Osteocyte (in vitro differentiated cells): ENCODE data around the gene SLC44A4. TPM values are rescaled to one million over a fixed set of nuclear protein-coding genes. Genes with fewer than 3 reads are reported as not detected.

Experiments used
- DNase-seq: peaks from one replicate; pipeline ENCODE4 v3.0.0; 2021; ENCODE audit warnings: mixed read lengths; ENCODE audit not compliant: unreplicated experiment; ENCODE audit errors: extremely low spot score
- H3K27ac Mint-ChIP-seq: one replicate; pipeline ENCODE4 v1.8.0; 2021; ENCODE audit warnings: mild to moderate bottlenecking, mixed read lengths; ENCODE audit not compliant: unreplicated experiment
- H3K27me3 Mint-ChIP-seq: one replicate; pipeline ENCODE4 v1.8.0; 2021; ENCODE audit warnings: mixed read lengths; ENCODE audit not compliant: unreplicated experiment
- H3K36me3 Mint-ChIP-seq: one replicate; pipeline ENCODE4 v1.8.0; 2021; ENCODE audit warnings: mixed read lengths; ENCODE audit not compliant: unreplicated experiment
- H3K4me1 Mint-ChIP-seq: one replicate; pipeline ENCODE4 v1.8.0; 2021; ENCODE audit warnings: mixed read lengths; ENCODE audit not compliant: unreplicated experiment
- H3K4me3 Mint-ChIP-seq: one replicate; pipeline ENCODE4 v1.8.0; 2021; ENCODE audit warnings: mild to moderate bottlenecking, moderate library complexity, mixed read lengths; ENCODE audit not compliant: unreplicated experiment
- H3K9me3 Mint-ChIP-seq: one replicate; pipeline ENCODE4 v1.8.0; 2021; ENCODE audit warnings: mixed read lengths; ENCODE audit not compliant: unreplicated experiment
- total RNA-seq: library from RNA; stranded (reverse); gene quantifications from 2 replicates; pipeline ENCODE4 v1.2.1, GENCODE V29; 2021
- TF ChIP-seq, protein P1 (sequence below): fragments of 200-600 bp; sonication (generic); IDR thresholded peaks from 2 replicates; pipeline ENCODE4 v1.5.0; 2021; ENCODE audit warnings: antibody characterized with exemption, mild to moderate bottlenecking, moderate library complexity

SLC44A4 gene
- total RNA-seq, 1 donor from 2014 or later, result not detected

DNA sequence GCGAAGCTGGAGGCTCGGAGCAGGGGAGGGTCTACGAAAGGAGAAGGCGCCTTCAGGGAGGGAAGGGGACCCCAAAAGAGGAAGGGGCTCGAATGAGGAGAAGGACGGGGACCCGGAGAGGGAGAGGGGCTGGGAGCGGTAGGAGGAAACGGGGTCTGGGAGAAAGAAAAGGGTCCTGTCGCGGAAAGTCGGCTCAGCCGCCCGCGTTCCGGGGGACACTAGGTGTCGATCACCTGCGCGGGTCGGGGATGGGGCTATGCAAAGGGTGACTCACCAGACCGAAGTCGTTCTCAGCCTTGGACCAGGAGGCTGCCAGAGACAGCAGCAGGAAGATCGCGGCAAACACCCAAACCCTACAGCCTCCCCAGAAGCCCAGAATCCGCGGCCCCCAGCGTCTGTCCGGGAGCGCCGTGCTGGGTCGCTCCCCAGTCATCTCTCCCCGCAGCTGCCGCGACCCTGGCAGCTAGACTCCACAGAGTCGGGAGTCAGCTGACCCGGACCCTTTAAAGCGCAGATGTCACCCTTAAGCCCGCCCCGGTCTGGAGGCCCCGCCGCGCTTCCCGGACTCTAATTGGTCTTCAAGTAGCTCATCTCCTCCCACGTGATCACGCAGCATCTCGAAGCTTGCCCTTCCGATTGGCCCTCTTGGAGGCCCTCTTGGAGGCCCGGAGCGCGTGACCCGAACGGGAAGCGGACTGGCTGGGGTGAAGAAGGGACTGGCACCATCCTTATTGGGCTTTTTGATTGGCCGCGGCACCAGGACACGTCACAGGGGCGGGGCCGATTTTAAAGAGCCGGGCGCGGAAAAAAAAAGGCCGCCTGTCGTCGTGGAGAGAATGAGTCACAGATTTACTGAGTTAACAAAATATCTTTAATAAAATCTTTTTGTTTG lies 16.2 kb downstream of the SLC44A4 start, which contains the start of gene NEU1:
NEU1 (minus strand) TSS at position 478 of the 892 bp plus-strand sequence; CDS start at position 433, 45 bp downstream.
- no peaks in the 10 kb centered on the region for H3K27me3 Mint-ChIP-seq

GRCh38 chr6:31861919-31862343 lies 16.9 kb downstream of the SLC44A4 start:
- TF ChIP-seq, protein P1, sequence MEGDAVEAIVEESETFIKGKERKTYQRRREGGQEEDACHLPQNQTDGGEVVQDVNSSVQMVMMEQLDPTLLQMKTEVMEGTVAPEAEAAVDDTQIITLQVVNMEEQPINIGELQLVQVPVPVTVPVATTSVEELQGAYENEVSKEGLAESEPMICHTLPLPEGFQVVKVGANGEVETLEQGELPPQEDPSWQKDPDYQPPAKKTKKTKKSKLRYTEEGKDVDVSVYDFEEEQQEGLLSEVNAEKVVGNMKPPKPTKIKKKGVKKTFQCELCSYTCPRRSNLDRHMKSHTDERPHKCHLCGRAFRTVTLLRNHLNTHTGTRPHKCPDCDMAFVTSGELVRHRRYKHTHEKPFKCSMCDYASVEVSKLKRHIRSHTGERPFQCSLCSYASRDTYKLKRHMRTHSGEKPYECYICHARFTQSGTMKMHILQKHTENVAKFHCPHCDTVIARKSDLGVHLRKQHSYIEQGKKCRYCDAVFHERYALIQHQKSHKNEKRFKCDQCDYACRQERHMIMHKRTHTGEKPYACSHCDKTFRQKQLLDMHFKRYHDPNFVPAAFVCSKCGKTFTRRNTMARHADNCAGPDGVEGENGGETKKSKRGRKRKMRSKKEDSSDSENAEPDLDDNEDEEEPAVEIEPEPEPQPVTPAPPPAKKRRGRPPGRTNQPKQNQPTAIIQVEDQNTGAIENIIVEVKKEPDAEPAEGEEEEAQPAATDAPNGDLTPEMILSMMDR, result no peak
- H3K4me3 Mint-ChIP-seq, result peak overlapping the region; percentile 97
- H3K36me3 Mint-ChIP-seq, result peaks cover 28% of the 10 kb centered on the region
- H3K27me3 Mint-ChIP-seq, result no peaks in the 10 kb centered on the region
- no peak for DNase-seq
- peaks cover 19% of the 10 kb centered on the region for H3K4me1 Mint-ChIP-seq
- H3K9me3 Mint-ChIP-seq, result no peaks in the 10 kb centered on the region
- peak overlapping the region; percentile 97 for H3K27ac Mint-ChIP-seq

More for the DNA sequence above, 16.2 kb downstream of the SLC44A4 start, which contains the start of gene NEU1:
- Mint-ChIP-seq H3K36me3 (peaks cover 24% of the 10 kb centered on the region), H3K4me3 (peak within 1 kb of the TSS; percentile 97), H3K4me1 (peaks cover 19% of the 10 kb centered on the region), H3K27ac (peak within 1 kb of the TSS; percentile 97), H3K9me3 (no peaks in the 10 kb centered on the region)
- DNase-seq, result peak; percentile 100
- TF ChIP-seq, protein P1, result no peak

GRCh38 chr6:31861150-31861549 lies 17.6 kb downstream of the SLC44A4 start:
- DNase-seq, result no peak
- Mint-ChIP-seq H3K4me1 (peaks cover 19% of the 10 kb centered on the region), H3K9me3 (no peaks in the 10 kb centered on the region), H3K27me3 (no peaks in the 10 kb centered on the region), H3K36me3 (peaks cover 30% of the 10 kb centered on the region), H3K27ac (no peak overlapping the region), H3K4me3 (peak overlapping the region; percentile 97)
- TF ChIP-seq, protein P1, result no peak

DNA sequence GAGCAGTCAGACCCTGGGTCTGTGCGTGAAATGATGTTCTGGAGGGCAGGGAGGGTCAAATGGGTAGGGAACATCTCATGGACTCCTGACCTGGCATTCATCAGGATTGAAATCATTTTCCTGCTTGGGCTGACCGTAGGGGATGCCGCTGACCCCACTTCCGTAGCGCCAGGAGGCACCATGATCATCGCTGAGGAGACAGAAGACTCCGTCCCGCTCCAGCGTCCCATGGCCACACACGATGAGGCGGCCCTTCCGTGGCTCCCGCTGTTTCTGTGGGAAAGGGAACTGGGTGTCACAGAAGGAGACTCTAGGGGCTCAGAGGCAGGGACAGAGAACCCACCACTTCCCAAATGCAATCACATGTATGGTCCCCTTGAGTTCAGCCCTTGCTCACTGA lies 18.4 kb downstream of the SLC44A4 start:
- TF ChIP-seq, protein P1, result no peak
- peaks cover 19% of the 10 kb centered on the region for H3K4me1 Mint-ChIP-seq
- no peak overlapping the region for H3K4me3 Mint-ChIP-seq
- no peaks in the 10 kb centered on the region for H3K9me3 Mint-ChIP-seq
- H3K36me3 Mint-ChIP-seq, result peaks cover 30% of the 10 kb centered on the region
- H3K27me3 Mint-ChIP-seq, result no peaks in the 10 kb centered on the region
- no peak overlapping the region for H3K27ac Mint-ChIP-seq
- DNase-seq, result no peak

GRCh38 chr6:31859923-31860322 lies 18.9 kb downstream of the SLC44A4 start:
- no peaks in the 10 kb centered on the region for H3K27me3 Mint-ChIP-seq

More at GRCh38 chr6:31859923-31860322, 18.9 kb downstream of the SLC44A4 start:
- no peak for DNase-seq
- H3K4me3 Mint-ChIP-seq, result no peak overlapping the region
- H3K9me3 Mint-ChIP-seq, result no peaks in the 10 kb centered on the region
- no peak overlapping the region for H3K27ac Mint-ChIP-seq
- peaks cover 30% of the 10 kb centered on the region for H3K36me3 Mint-ChIP-seq
- peaks cover 19% of the 10 kb centered on the region for H3K4me1 Mint-ChIP-seq
- TF ChIP-seq, protein P1, result no peak
